Large intestine (tissue), 1 donor: ENCODE data around the gene JUP. TPM values are rescaled to one million over a fixed set of nuclear protein-coding genes. Genes with fewer than 3 reads are reported as not detected.

Experiments used
- polyA plus RNA-seq: library from polyadenylated mRNA; unstranded; fragments of 120-200 nt; gene quantifications from one replicate; pipeline ENCODE4 v1.2.1, GENCODE V29; 2013

The JUP gene
- polyA plus RNA-seq, 1 donor: 172 TPM

Other genes starting within 250 kb of the JUP start
- not detected for gene KRT9, start 214.7 kb downstream of the JUP start, polyA plus RNA-seq
- gene KRT14, start 199.8 kb downstream of the JUP start, polyA plus RNA-seq: 0.07 TPM
- gene KRT16, start 173.9 kb downstream of the JUP start, polyA plus RNA-seq: not detected
- 1.1 TPM for gene KRT17, start 162.1 kb downstream of the JUP start, polyA plus RNA-seq
- gene EIF1, start 97.8 kb downstream of the JUP start, polyA plus RNA-seq: 791 TPM
- gene GAST, start 74.4 kb downstream of the JUP start, polyA plus RNA-seq: 0.28 TPM
- gene HAP1, start 52.1 kb downstream of the JUP start, polyA plus RNA-seq: 0.39 TPM
- gene P3H4, start 25.2 kb upstream of the JUP start, polyA plus RNA-seq: 15.4 TPM
- gene FKBP10, start 26.3 kb upstream of the JUP start, polyA plus RNA-seq: 43.2 TPM
- gene NT5C3B, start 49.5 kb upstream of the JUP start, polyA plus RNA-seq: 36.7 TPM
- gene KLHL10, start 51.1 kb upstream of the JUP start, polyA plus RNA-seq: 0.06 TPM
- gene KLHL11, start 78.7 kb upstream of the JUP start, polyA plus RNA-seq: 5.6 TPM
- 99.7 TPM for gene ACLY, start 132.2 kb upstream of the JUP start, polyA plus RNA-seq
- gene ODAD4, start 143.9 kb upstream of the JUP start, polyA plus RNA-seq: 0.87 TPM
- 47.6 TPM for gene CNP, start 180.1 kb upstream of the JUP start, polyA plus RNA-seq
- gene DNAJC7, start 230.7 kb upstream of the JUP start, polyA plus RNA-seq: 93.0 TPM
- gene NKIRAS2, start 233.4 kb upstream of the JUP start, polyA plus RNA-seq: 42.8 TPM